ENCODE data around the gene CAPZA3. TPM values are rescaled to one million over a fixed set of nuclear protein-coding genes. Genes with fewer than 3 reads are reported as not detected.

CAPZA3 gene
- polyA plus RNA-seq, 1 donor from 2014 or later = not detected

GRCh38 chr12:18752947-18753346 is 15.0 kb downstream of the CAPZA3 start:
- Histone ChIP-seq H3K9me3 (ENCODE audit: low read length) (no peaks in the 10 kb centered on the region), H4K20me1 (ENCODE audit: insufficient read depth) (no peaks in the 10 kb centered on the region), H3K27ac (ENCODE audit: low read length) (no peak overlapping the region), H3F3A (ENCODE audit: insufficient read depth, low read length, poor library complexity, severe bottlenecking) (no peaks in the 10 kb centered on the region), H3K27me3 (ENCODE audit: insufficient read depth, low read depth, low read length) (no peaks in the 10 kb centered on the region), H3K4me3 (ENCODE audit: low read length) (no peak overlapping the region), H3K9me2 (ENCODE audit: insufficient read depth, low read length) (no peaks in the 10 kb centered on the region), H3K36me3 (ENCODE audit: insufficient read depth, low read length) (no peaks in the 10 kb centered on the region), H3K79me2 (replicated peaks; ENCODE audit: insufficient read depth, low read length) (no peaks in the 10 kb centered on the region), H3K4me2 (ENCODE audit: low read length) (no peak overlapping the region), H2AFZ (ENCODE audit: low read depth, low read length) (no peak overlapping the region), H3K9ac (ENCODE audit: low read length) (no peak overlapping the region)
- TF ChIP-seq TAF1 (IDR thresholded peaks at IDR 0.05; ENCODE audit: low read depth) = no peak
- no peak for TF ChIP-seq POLR2AphosphoS5 (IDR thresholded peaks at IDR 0.05)
- no peak for TF ChIP-seq RAD21 (conservative IDR thresholded peaks at IDR 0.05)
- no peak for TF ChIP-seq EZH2 (IDR thresholded peaks at IDR 0.05; ENCODE audit: borderline replicate concordance, insufficient read depth, low read length, poor library complexity, severe bottlenecking)
- no peak for TF ChIP-seq REST (IDR thresholded peaks at IDR 0.05; ENCODE audit: borderline replicate concordance)
- TF ChIP-seq EP300 (conservative IDR thresholded peaks at IDR 0.05; ENCODE audit: poor library complexity, severe bottlenecking) = no peak

GRCh38 chr12:18753481-18754123 is 15.7 kb downstream of the CAPZA3 start:
- H4K20me1 ChIP-seq (ENCODE audit: insufficient read depth) = no peaks in the 10 kb centered on the region
- no peak overlapping the region for H3K27ac ChIP-seq (ENCODE audit: low read length)
- no peak overlapping the region for H2AFZ ChIP-seq (ENCODE audit: low read depth, low read length)
- no peak overlapping the region for H3K9ac ChIP-seq (ENCODE audit: low read length)
- H3K9me2 ChIP-seq (ENCODE audit: insufficient read depth, low read length) = no peaks in the 10 kb centered on the region
- no peaks in the 10 kb centered on the region for H3K27me3 ChIP-seq (ENCODE audit: insufficient read depth, low read depth, low read length)
- H3K9me3 ChIP-seq (ENCODE audit: low read length) = no peaks in the 10 kb centered on the region
- no peaks in the 10 kb centered on the region for H3F3A ChIP-seq (ENCODE audit: insufficient read depth, low read length, poor library complexity, severe bottlenecking)
- H3K36me3 ChIP-seq (ENCODE audit: insufficient read depth, low read length) = no peaks in the 10 kb centered on the region
- TF ChIP-seq SMC3 (conservative IDR thresholded peaks at IDR 0.05; ENCODE audit: poor library complexity) (no peak), MXI1 (conservative IDR thresholded peaks at IDR 0.05; ENCODE audit: poor library complexity, severe bottlenecking) (no peak), RAD21 (conservative IDR thresholded peaks at IDR 0.05) (no peak), REST (IDR thresholded peaks at IDR 0.05; ENCODE audit: borderline replicate concordance) (no peak), POLR2AphosphoS5 (IDR thresholded peaks at IDR 0.05) (no peak), EZH2 (IDR thresholded peaks at IDR 0.05; ENCODE audit: borderline replicate concordance, insufficient read depth, low read length, poor library complexity, severe bottlenecking) (no peak), CTCF (IDR thresholded peaks at IDR 0.05; ENCODE audit: poor library complexity, severe bottlenecking) (no peak), TAF1 (IDR thresholded peaks at IDR 0.05; ENCODE audit: low read depth) (no peak), EP300 (conservative IDR thresholded peaks at IDR 0.05; ENCODE audit: poor library complexity, severe bottlenecking) (no peak)
- H3K4me2 ChIP-seq (ENCODE audit: low read length) = no peak overlapping the region
- no peak overlapping the region for H3K4me3 ChIP-seq (ENCODE audit: low read length)
- no peaks in the 10 kb centered on the region for H3K79me2 ChIP-seq (replicated peaks; ENCODE audit: insufficient read depth, low read length)

Measured in neural cell (in vitro differentiated cells).